ENCODE measurements around the gene KDELR1.
A peak's percentile ranks its signal among the peaks of the same experiment; 100 is the strongest.

KDELR1 gene

DNA sequence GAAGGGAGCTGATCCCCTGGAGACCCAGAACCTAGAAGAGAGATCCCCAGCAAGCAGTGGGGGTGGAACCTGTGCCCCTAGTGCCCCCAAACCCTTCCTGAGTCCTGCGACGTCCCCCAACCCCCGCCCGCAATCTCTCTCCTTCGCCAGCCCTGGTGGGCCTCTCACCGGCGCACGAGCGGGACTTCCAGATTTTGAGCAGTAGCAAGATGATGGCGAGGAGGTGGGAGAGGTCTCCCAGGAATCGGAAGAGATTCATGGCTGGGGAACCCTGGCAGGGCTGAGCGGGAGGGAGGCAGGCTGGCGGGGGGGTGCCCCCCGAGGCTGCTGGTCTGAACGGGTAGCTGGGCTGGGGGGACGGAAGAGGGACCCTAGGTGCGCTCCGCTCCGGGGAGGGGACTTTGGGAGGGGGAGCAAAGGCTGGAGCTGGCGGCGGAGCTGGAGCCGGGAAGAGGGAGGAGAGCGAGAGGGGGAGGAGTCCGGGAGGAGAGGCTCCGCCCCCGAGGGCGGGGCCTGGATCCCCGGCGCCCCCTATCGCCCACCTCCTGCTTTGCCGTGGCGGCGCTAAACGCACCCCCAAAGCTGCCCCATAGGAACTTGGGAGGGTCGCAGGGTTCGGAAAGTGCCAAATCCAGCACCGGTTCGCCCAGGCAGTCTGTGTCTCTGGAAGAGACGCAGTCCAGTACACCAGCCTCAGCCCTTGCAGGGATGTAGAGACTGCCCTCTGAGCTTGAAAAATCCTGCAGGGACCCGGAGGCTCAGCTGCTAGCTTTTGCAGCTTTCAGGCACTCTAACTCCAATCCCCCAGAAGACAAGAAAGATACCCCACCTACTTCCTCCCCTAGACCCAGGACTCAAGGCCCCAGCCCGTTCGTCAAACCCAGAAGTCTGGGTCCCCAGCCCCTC is at the start of gene KDELR1:
KDELR1 (minus strand) TSS at position 452 of the 906 bp plus-strand sequence; CDS start at position 259, 193 bp downstream.
- ATAC-seq: peak; percentile 76
- TF ChIP-seq ARNTL (CRISPR knock-in tag; IDR thresholded peaks at IDR 0.05; ENCODE audit: borderline replicate concordance, low read depth) (no peak), POU6F1 (CRISPR knock-in tag; IDR thresholded peaks at IDR 0.05; ENCODE audit: borderline replicate concordance, low read depth) (no peak), TCF4 (CRISPR knock-in tag; IDR thresholded peaks at IDR 0.05; ENCODE audit: borderline replicate concordance) (no peak), PPARA (CRISPR knock-in tag; IDR thresholded peaks at IDR 0.05; ENCODE audit: borderline replicate concordance) (no peak), BACH2 (CRISPR knock-in tag; IDR thresholded peaks at IDR 0.05; ENCODE audit: borderline replicate concordance) (no peak), CSDC2 (CRISPR knock-in tag; IDR thresholded peaks at IDR 0.05) (no peak), OSR1 (CRISPR knock-in tag; IDR thresholded peaks at IDR 0.05) (no peak), ZNF70 (CRISPR knock-in tag; IDR thresholded peaks at IDR 0.05) (no peak), PATZ1 (CRISPR knock-in tag; IDR thresholded peaks at IDR 0.05; ENCODE audit: borderline replicate concordance) (no peak), ISL1 (CRISPR knock-in tag; IDR thresholded peaks at IDR 0.05) (no peak), CSRNP3 (CRISPR knock-in tag; IDR thresholded peaks at IDR 0.05) (no peak), SNAI2 (CRISPR knock-in tag; IDR thresholded peaks at IDR 0.05) (no peak), ZNF8 (CRISPR knock-in tag; IDR thresholded peaks at IDR 0.05) (no peak)
- TF ChIP-seq, protein P1, sequence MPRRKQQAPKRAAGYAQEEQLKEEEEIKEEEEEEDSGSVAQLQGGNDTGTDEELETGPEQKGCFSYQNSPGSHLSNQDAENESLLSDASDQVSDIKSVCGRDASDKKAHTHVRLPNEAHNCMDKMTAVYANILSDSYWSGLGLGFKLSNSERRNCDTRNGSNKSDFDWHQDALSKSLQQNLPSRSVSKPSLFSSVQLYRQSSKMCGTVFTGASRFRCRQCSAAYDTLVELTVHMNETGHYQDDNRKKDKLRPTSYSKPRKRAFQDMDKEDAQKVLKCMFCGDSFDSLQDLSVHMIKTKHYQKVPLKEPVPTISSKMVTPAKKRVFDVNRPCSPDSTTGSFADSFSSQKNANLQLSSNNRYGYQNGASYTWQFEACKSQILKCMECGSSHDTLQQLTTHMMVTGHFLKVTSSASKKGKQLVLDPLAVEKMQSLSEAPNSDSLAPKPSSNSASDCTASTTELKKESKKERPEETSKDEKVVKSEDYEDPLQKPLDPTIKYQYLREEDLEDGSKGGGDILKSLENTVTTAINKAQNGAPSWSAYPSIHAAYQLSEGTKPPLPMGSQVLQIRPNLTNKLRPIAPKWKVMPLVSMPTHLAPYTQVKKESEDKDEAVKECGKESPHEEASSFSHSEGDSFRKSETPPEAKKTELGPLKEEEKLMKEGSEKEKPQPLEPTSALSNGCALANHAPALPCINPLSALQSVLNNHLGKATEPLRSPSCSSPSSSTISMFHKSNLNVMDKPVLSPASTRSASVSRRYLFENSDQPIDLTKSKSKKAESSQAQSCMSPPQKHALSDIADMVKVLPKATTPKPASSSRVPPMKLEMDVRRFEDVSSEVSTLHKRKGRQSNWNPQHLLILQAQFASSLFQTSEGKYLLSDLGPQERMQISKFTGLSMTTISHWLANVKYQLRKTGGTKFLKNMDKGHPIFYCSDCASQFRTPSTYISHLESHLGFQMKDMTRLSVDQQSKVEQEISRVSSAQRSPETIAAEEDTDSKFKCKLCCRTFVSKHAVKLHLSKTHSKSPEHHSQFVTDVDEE (CRISPR knock-in tag; IDR thresholded peaks at IDR 0.05): no peak

DNA sequence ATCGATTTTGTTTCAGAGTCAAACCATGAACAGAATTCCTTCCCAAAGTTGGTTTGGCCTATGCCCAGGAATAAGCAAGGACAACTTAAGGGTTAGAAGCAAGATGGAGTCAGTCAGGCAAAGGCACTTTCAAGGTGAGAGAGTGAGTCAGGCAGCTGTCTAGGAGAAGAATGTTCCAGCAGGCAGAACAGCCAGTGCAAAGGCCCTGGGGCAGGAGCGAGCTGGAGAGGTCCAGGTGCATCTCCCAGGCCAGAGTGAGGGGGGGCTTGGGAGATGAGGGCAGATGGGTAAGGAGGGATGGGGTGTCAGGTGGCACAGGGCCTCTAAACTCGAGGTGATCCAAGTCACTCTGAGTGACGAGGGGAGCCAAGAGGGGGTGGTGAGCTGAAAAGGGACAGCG is 45.2 kb upstream of the KDELR1 start:
- no peak for ATAC-seq
- TF ChIP-seq ZNF70 (CRISPR knock-in tag; IDR thresholded peaks at IDR 0.05): no peak
- no peak for TF ChIP-seq CSDC2 (CRISPR knock-in tag; IDR thresholded peaks at IDR 0.05)
- TF ChIP-seq ESRRG (CRISPR knock-in tag; IDR thresholded peaks at IDR 0.05): no peak
- TF ChIP-seq BACH2 (CRISPR knock-in tag; IDR thresholded peaks at IDR 0.05; ENCODE audit: borderline replicate concordance): no peak
- TF ChIP-seq, protein P2, sequence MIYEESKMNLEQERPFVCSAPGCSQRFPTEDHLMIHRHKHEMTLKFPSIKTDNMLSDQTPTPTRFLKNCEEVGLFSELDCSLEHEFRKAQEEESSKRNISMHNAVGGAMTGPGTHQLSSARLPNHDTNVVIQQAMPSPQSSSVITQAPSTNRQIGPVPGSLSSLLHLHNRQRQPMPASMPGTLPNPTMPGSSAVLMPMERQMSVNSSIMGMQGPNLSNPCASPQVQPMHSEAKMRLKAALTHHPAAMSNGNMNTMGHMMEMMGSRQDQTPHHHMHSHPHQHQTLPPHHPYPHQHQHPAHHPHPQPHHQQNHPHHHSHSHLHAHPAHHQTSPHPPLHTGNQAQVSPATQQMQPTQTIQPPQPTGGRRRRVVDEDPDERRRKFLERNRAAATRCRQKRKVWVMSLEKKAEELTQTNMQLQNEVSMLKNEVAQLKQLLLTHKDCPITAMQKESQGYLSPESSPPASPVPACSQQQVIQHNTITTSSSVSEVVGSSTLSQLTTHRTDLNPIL (CRISPR knock-in tag; IDR thresholded peaks at IDR 0.05; ENCODE audit: low read depth): no peak
- TF ChIP-seq TOX (CRISPR knock-in tag; IDR thresholded peaks at IDR 0.05; ENCODE audit: borderline replicate concordance): no peak
- no peak for TF ChIP-seq RARB (CRISPR knock-in tag; IDR thresholded peaks at IDR 0.05)
- TF ChIP-seq, protein P1 (CRISPR knock-in tag; IDR thresholded peaks at IDR 0.05): no peak
- no peak for TF ChIP-seq PPARA (CRISPR knock-in tag; IDR thresholded peaks at IDR 0.05; ENCODE audit: borderline replicate concordance)
